Stimulated activated CD4-positive, alpha-beta T cell treated with anti-CD3 and anti-CD28 coated beads, Interleukin-2, amount 100 ng/mL, for 48 hours (primary cell): ENCODE data around the gene CENPO.
"Not testable (repeated sequence)": the region's sequence is repeated elsewhere in the genome, so short reads cannot be mapped to it uniquely, and the experiment has no call there.

ENCODE experiments used
- DNase-seq, 2 donors: peaks; one replicate each; pipeline ENCODE4 v3.0.0-alpha.2; 2020

Gene CENPO

GRCh38 chr2:24824966-24825882, 32.0 kb downstream of the CENPO start:
- peak in 1 of 2 donors; percentile 37 for DNase-seq

GRCh38 chr2:24825883-24826772, 32.9 kb downstream of the CENPO start:
- no peak for DNase-seq

- DNase-seq, result no peak
Observed at GRCh38 chr2:24826773-24827145, 33.5 kb downstream of the CENPO start.

- peak; percentile 58 to 64 for DNase-seq
Observed at GRCh38 chr2:24827321-24828237, 34.4 kb downstream of the CENPO start.

- DNase-seq, result no peak
Observed at GRCh38 chr2:24828238-24828996, 35.2 kb downstream of the CENPO start.

GRCh38 chr2:24830351-24830750, 37.1 kb downstream of the CENPO start:
- DNase-seq, result no peak

GRCh38 chr2:24830786-24831185, 37.6 kb downstream of the CENPO start:
- DNase-seq, result no peak

GRCh38 chr2:24831221-24832072, 38.2 kb downstream of the CENPO start:
- no peak for DNase-seq

- DNase-seq, result no peak
Observed at GRCh38 chr2:24832073-24832461, 38.8 kb downstream of the CENPO start.

- no peak for DNase-seq
Observed at GRCh38 chr2:24832521-24832920, 39.3 kb downstream of the CENPO start.

GRCh38 chr2:24832931-24833701, 39.9 kb downstream of the CENPO start:
- no peak for DNase-seq

GRCh38 chr2:24833821-24834732, 40.9 kb downstream of the CENPO start:
- no peak for DNase-seq

GRCh38 chr2:24834733-24835395, 41.6 kb downstream of the CENPO start:
- no peak for DNase-seq

GRCh38 chr2:24835411-24835810, 42.2 kb downstream of the CENPO start:
- DNase-seq, result not testable (repeated sequence)

GRCh38 chr2:24836206-24836605, 43.0 kb downstream of the CENPO start:
- DNase-seq, result no peak

- DNase-seq, result no peak
Observed at GRCh38 chr2:24836706-24837105, 43.5 kb downstream of the CENPO start.

- DNase-seq, result no peak
Observed at GRCh38 chr2:24837996-24838513, 44.8 kb downstream of the CENPO start.

- DNase-seq, result no peak
Observed at GRCh38 chr2:24838541-24838940, 45.3 kb downstream of the CENPO start.
